ENCODE data around the gene CEMIP.

The CEMIP gene

DNA sequence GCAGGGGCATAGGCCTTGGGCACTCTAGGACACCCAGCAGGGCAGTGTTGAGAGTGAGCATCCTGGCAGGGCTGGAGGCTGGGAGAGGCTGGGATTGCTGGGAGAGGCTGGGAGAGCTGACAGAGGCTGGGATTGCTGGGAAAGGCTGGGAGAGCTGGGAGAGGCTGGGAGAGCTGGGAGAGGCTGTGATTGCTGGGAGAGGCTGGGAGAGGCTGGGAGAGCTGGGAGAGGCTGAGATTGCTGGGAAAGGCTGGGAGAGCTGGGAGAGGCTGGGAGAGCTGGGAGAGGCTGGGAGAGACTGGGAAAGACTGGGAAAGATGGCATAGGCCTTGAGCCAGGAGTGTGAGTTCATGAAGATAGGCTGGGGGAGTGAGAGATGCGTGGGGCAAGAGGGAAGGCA is 132.7 kb downstream of the CEMIP start:
- H3K9ac ChIP-seq = no peak overlapping the region
- no peaks in the 10 kb centered on the region for H3K27me3 ChIP-seq
- H3K27ac ChIP-seq = no peak overlapping the region
- no peaks in the 10 kb centered on the region for H3K36me3 ChIP-seq
- no peak for TF ChIP-seq Cebpa-rat (IDR thresholded peaks at IDR 0.05)
- 0 out of 2 replicates have a peak, but pooled peaks cover 5% of the 10 kb centered on the region for H3K9me3 ChIP-seq
- H3K4me3 ChIP-seq = no peak overlapping the region
- H3K4me1 ChIP-seq = peaks cover 5% of the 10 kb centered on the region; the same call in 1 of the 2 replicates
- no peaks in the 10 kb centered on the region for H4K20me1 ChIP-seq
- no peak overlapping the region for H3K4me2 ChIP-seq

DNA sequence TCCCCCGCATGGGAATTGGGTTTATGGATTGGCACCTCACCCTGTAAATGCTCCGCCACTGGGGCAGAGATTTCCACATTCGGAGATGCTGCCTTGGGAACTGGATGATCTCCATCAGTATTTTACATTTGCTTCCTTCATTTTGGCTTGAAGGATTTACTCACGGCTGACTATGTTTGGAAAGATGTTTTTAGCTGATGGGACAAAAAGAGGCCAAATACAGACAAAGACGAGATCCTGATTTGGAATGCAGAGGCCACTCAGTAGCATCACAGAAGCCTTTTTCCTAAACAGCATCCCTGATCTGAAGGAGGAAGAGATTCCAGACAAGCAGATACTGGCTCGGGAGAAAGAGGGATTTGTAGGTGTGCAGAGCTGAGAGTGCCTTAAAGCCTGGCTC is 133.5 kb downstream of the CEMIP start:
- 0 out of 2 replicates have a peak, but pooled peaks cover 5% of the 10 kb centered on the region for H3K9me3 ChIP-seq
- no peak overlapping the region for H3K27ac ChIP-seq

DNA sequence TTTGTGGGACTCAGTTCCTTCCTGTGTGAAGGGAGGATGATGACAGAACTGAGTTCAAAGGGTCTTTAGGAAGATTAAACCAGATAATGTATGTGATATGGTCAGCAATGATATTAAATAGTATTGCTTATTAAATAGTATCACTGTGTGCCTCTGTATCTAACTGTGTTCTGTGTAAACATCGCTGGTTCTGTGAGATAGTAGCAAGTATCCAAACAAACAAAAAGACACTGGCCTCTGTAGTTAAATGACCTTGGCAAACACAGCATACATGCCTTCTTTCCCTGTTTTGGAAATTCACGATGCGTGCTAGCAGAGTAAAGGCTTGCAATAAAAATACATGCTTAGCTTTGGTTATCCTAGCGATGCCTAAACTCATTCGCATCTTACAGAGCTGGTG is 134.4 kb downstream of the CEMIP start:
- peaks cover 5% of the 10 kb centered on the region; the same call in 1 of the 2 replicates for H3K4me1 ChIP-seq
- H4K20me1 ChIP-seq = no peaks in the 10 kb centered on the region
- no peaks in the 10 kb centered on the region for H3K36me3 ChIP-seq
- no peak overlapping the region for H3K4me2 ChIP-seq
- H3K27ac ChIP-seq = no peak overlapping the region
- 0 out of 2 replicates have a peak, but pooled peaks cover 2% of the 10 kb centered on the region for H3K9me3 ChIP-seq
- TF ChIP-seq Cebpa-rat (IDR thresholded peaks at IDR 0.05) = no peak
- no peak overlapping the region for H3K4me3 ChIP-seq
- H3K27me3 ChIP-seq = no peaks in the 10 kb centered on the region
- H3K9ac ChIP-seq = no peak overlapping the region

More for the DNA sequence above, 133.5 kb downstream of the CEMIP start:
- no peak overlapping the region for H3K9ac ChIP-seq
- H4K20me1 ChIP-seq = no peaks in the 10 kb centered on the region
- no peaks in the 10 kb centered on the region for H3K27me3 ChIP-seq
- no peak for TF ChIP-seq Cebpa-rat (IDR thresholded peaks at IDR 0.05)
- no peak overlapping the region for H3K4me3 ChIP-seq
- H3K4me1 ChIP-seq = peaks cover 5% of the 10 kb centered on the region; the same call in 1 of the 2 replicates
- H3K36me3 ChIP-seq = no peaks in the 10 kb centered on the region
- no peak overlapping the region for H3K4me2 ChIP-seq

DNA sequence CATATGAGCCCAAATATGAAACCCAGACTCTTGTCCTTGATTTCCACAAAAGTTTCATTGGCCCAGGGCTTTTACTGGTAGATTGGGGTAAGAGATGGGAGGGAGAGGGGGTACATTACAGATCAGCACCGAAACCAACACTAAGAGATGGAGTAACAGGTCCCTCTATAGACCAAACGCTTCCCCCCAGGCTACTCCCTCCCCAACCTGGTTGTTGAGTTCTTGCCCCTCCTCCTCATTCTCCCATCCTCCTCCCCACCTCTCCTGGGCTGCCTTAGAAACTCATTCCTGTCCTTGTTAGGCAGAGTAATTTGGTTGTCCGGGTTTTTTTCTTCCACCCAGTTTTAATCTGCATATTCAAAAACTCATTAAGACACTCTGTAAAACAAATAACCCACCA is 136.3 kb downstream of the CEMIP start:
- H4K20me1 ChIP-seq = no peaks in the 10 kb centered on the region
- H3K9me3 ChIP-seq = no peaks in the 10 kb centered on the region
- TF ChIP-seq Cebpa-rat (IDR thresholded peaks at IDR 0.05) = no peak
- no peak overlapping the region for H3K4me3 ChIP-seq
- H3K4me2 ChIP-seq = no peak overlapping the region
- no peaks in the 10 kb centered on the region for H3K36me3 ChIP-seq
- H3K4me1 ChIP-seq = peaks cover 9% of the 10 kb centered on the region
- H3K27ac ChIP-seq = no peak overlapping the region
- H3K9ac ChIP-seq = no peak overlapping the region
- no peaks in the 10 kb centered on the region for H3K27me3 ChIP-seq

DNA sequence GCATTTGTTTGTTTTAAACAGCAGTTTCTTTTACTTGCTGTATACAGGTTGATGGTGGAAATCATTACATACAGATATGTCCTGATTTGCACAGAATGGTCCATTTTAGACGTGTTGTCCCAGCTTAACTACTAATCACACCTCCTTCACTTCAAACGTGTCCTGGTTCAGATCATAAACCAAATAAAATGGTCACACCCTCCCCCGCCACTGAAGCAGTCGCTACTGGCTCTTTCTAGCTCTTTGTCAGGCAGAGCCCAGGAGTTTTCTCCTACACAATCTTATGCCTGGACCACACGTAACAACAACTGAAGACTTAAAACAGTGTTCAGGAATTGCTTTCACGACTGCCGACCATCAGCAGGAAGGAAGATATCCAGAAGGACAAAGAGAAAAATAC is 136.9 kb downstream of the CEMIP start:
- Histone ChIP-seq H3K9me3 (no peaks in the 10 kb centered on the region), H3K27ac (no peak overlapping the region), H3K4me1 (peaks cover 13% of the 10 kb centered on the region), H3K36me3 (no peaks in the 10 kb centered on the region), H3K4me2 (no peak overlapping the region), H3K27me3 (no peaks in the 10 kb centered on the region), H4K20me1 (no peaks in the 10 kb centered on the region), H3K9ac (no peak overlapping the region), H3K4me3 (no peak overlapping the region)
- no peak for TF ChIP-seq Cebpa-rat (IDR thresholded peaks at IDR 0.05)

DNA sequence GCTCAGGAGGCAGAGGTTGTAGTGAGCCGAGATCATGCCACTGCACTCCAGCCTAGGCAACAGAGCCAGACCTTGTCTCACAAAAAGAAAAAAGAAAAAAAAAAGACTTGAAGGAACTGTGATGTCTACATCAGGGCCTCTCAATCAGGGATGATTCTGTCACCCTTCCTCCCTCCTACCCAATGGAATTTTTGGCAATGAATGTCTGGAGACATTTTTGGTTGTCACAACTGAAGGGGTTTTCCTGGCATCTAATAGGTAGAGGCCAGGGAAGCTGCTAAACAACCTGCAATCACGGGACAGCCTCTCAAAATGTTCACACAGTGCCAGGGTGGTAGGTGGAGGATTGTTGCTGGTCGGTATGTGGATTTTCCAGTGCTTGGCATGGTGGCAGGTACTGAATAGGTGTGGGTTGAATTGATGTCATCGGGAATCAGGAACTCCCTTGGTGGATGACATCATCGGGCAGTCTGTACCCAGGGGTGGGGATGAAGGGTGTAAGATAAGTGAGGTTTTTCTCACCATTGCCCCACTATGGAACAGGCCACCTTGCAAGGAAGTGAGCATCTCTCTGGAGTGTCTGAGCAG is 139.1 kb downstream of the CEMIP start:
- Histone ChIP-seq H4K20me1 (no peaks in the 10 kb centered on the region), H3K27ac (no peak overlapping the region), H3K9me3 (no peaks in the 10 kb centered on the region), H3K4me2 (no peak overlapping the region), H3K4me1 (peaks cover 10% of the 10 kb centered on the region), H3K27me3 (no peaks in the 10 kb centered on the region), H3K36me3 (no peaks in the 10 kb centered on the region; the same call in 1 of the 2 replicates), H3K4me3 (no peak overlapping the region), H3K9ac (no peak overlapping the region)
- TF ChIP-seq Cebpa-rat (IDR thresholded peaks at IDR 0.05) = no peak

DNA sequence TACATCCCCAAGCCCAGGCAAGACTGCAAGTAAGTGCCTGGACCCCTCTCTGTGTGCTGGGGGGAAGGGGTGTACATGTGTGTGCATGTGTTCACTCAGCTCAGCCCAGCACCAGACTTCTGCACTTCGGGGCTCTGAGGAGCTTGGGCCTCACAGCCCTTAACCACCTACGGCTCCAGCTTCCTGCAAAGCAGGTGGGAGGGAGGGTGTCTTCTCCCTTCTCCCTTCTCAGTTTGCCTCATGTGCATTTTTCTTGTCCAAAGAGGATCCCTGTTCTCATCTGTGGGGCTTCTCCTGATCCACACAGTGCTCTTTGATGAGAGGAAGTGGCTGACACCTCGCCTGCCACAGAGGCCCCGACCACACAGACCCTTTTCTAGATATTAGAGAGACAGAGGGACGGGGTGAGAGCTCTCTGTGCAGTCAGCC is 141.1 kb downstream of the CEMIP start:
- Histone ChIP-seq H3K9ac (no peak overlapping the region), H3K4me1 (peaks cover 8% of the 10 kb centered on the region), H3K4me2 (peak overlapping the region; percentile 15), H3K4me3 (no peak overlapping the region), H3K27ac (no peak overlapping the region), H3K9me3 (no peaks in the 10 kb centered on the region), H3K27me3 (no peaks in the 10 kb centered on the region), H3K36me3 (no peaks in the 10 kb centered on the region; the same call in 1 of the 2 replicates), H4K20me1 (no peaks in the 10 kb centered on the region)
- TF ChIP-seq Cebpa-rat (IDR thresholded peaks at IDR 0.05) = no peak

DNA sequence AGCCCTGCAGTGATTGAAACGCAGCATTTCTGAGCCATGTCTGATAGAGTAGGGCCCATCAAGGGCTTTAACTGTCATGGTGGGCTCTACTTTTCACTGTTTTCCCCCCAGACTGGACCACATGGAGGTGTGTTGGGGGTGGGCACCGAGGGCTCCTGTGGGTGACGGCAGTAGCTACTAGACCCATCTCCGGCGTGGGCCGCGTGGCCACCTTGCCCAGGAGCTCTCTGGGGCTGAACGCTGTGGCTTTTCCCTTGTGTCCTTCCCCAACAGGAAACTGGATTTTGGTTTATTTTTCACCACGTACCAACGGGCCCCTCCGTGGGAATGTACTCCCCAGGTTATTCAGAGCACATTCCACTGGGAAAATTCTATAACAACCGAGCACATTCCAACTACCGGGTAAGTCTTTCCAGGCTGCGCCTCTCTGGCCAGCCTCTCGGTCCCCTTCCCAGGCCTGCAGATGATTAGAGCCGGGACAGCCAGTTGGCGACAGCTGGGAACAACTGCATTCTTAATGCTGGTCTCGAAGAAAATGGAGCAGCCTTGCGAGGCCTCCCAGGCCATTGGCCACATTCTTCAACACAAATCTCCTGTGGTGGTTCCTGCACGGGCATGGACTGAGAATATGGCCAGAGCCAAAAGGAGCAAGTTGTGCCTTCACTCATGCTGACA is 142.7 kb downstream of the CEMIP start:
- no peak overlapping the region for H3K27ac ChIP-seq
- H3K9me3 ChIP-seq = no peaks in the 10 kb centered on the region
- no peak overlapping the region for H3K4me3 ChIP-seq
- no peak overlapping the region for H3K4me2 ChIP-seq
- H3K27me3 ChIP-seq = no peaks in the 10 kb centered on the region
- H3K9ac ChIP-seq = no peak overlapping the region
- H3K36me3 ChIP-seq = no peaks in the 10 kb centered on the region; the same call in 1 of the 2 replicates
- peaks cover 8% of the 10 kb centered on the region for H3K4me1 ChIP-seq
- TF ChIP-seq Cebpa-rat (IDR thresholded peaks at IDR 0.05) = no peak
- no peaks in the 10 kb centered on the region for H4K20me1 ChIP-seq

DNA sequence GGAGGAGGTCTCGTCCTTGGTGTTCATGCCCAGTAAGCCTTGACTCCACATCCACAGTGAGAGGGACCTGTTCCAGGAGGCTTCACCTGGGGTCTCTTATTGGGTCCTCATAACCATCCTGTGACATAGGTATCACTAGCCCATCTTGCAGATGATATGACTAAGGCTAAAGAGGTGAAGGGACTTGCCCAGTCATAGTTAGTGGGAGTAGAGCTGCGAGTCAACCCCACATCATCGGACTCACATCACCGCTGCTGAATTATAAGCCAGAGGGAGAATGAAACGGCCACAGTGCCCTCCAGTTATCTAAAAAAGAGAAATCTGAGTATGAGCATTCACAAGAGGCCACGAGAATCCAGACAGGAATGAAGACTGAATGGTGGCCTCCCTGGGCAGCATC is 144.5 kb downstream of the CEMIP start:
- H4K20me1 ChIP-seq = no peaks in the 10 kb centered on the region
- no peak for TF ChIP-seq Cebpa-rat (IDR thresholded peaks at IDR 0.05)
- no peak overlapping the region for H3K27ac ChIP-seq
- no peak overlapping the region for H3K4me2 ChIP-seq
- H3K9me3 ChIP-seq = no peaks in the 10 kb centered on the region
- H3K27me3 ChIP-seq = no peaks in the 10 kb centered on the region
- H3K4me1 ChIP-seq = peaks cover 8% of the 10 kb centered on the region
- no peak overlapping the region for H3K4me3 ChIP-seq
- no peak overlapping the region for H3K9ac ChIP-seq
- no peaks in the 10 kb centered on the region; the same call in 1 of the 2 replicates for H3K36me3 ChIP-seq

DNA sequence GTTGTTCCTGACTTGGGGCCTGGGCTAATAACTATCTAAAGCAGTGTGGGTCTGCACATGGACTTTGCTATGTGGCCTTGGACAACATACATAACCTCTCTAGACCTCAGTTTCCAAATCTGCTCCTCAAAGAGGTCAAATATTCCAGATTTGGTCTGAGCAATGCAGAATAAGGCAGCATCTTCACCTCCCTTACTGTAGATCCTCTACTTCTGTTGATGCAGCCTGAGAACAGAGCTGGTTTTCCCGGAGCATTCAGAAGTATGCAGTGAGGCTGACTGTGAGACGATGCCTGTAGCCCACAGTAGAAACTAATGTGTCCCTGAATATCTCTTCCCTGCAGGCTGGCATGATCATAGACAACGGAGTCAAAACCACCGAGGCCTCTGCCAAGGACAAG is 145.1 kb downstream of the CEMIP start:
- H3K4me3 ChIP-seq = no peak overlapping the region
- H3K9ac ChIP-seq = no peak overlapping the region
- no peak overlapping the region for H3K4me2 ChIP-seq
- TF ChIP-seq Cebpa-rat (IDR thresholded peaks at IDR 0.05) = no peak
- H3K9me3 ChIP-seq = no peaks in the 10 kb centered on the region
- H3K4me1 ChIP-seq = peaks cover 8% of the 10 kb centered on the region
- no peaks in the 10 kb centered on the region for H3K27me3 ChIP-seq
- H3K27ac ChIP-seq = no peak overlapping the region
- H3K36me3 ChIP-seq = no peaks in the 10 kb centered on the region; the same call in 1 of the 2 replicates
- no peaks in the 10 kb centered on the region for H4K20me1 ChIP-seq
